Thyroid gland (tissue), 4 donors: Measurements from ENCODE around the gene ITM2B.
"Not testable (repeated sequence)": the region's sequence is repeated elsewhere in the genome, so short reads cannot be mapped to it uniquely, and the experiment has no call there.

Source experiments
- CTCF ChIP-seq, 6 experiments: fragments of 200-600 bp in 3 of 6; fragments of 450-650 bp in 3 of 6; sonication (generic) in 3 of 6; IDR thresholded peaks; one replicate each; pipeline ENCODE4 v1.5.1; 2016 to 2019; ENCODE audit warnings: antibody characterized with exemption in 6 of 6, mild to moderate bottlenecking in 2 of 6, inconsistent platforms in 1 of 6, moderate library complexity in 1 of 6
- POLR2A ChIP-seq, 2 donors: fragments of 450-650 bp; IDR thresholded peaks; one replicate each; pipeline ENCODE4 v1.6.1; 2017; ENCODE audit warnings: antibody characterized with exemption in 2 of 2, mild to moderate bottlenecking in 2 of 2, moderate library complexity in 1 of 2

GRCh38 chr13:48215511-48216203 lies 17.3 kb upstream of the ITM2B start:
- not testable (repeated sequence) for TF ChIP-seq CTCF, POLR2A (IDR thresholded peaks at IDR 0.05)
